Measurements from ENCODE around the gene ADORA2A. TPM values are rescaled to one million over a fixed set of nuclear protein-coding genes. Genes with fewer than 3 reads are reported as not detected.

ADORA2A gene
- total and polyA plus RNA-seq, 2 of the 8 experiments (the other 6 are each of a cell fraction or from before 2014, with no cell fraction given), result 7.1 to 20.3 TPM

DNA sequence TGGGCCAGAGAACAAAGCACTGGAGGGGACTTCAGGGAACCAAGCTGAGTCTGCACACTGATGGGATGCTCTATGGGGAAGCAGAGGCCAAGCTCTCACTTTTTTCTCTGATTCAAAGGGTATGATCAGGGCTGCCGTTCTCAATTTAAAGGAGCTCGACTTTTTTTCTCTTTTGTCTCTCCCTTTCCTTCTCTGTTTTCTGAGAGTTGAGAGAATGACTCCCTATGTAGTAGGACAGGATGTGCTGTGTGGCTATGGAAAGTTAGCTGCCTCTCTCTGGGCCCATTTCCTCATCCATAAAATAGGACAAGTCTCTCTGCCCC, 7.9 kb downstream of the ADORA2A start:
- no peak for DNase-seq (ENCODE audit: low read depth in 1 of 2, low spot score in 2 of 2)
- Histone ChIP-seq H3K4ac (replicated peaks; ENCODE audit: insufficient read length, low read depth, low read length) (no peak overlapping the region), H4K5ac (ENCODE audit: insufficient read length, low read depth, low read length) (no peak overlapping the region), H2BK15ac (ENCODE audit: low read length) (no peak overlapping the region), H2BK120ac (replicated peaks; ENCODE audit: low read depth, low read length) (no peak overlapping the region), H3K9me3 (ENCODE audit: insufficient read depth in 2 of 2, low read depth in 1 of 2, low read length in 1 of 2) (no peaks in the 10 kb centered on the region), H3K4me1 (replicated peaks in 1 of 4; ENCODE audit: control insufficient read depth in 3 of 4, insufficient read depth in 4 of 4, low read length in 3 of 4) (no peaks in the 10 kb centered on the region; a peak in 1 of 7 replicates), H4K8ac (ENCODE audit: extremely low read depth, insufficient read depth, low read length) (no peak overlapping the region), H3K79me2 (ENCODE audit: control insufficient read depth in 1 of 2, insufficient read depth in 2 of 2, low read length in 2 of 2) (no peaks in the 10 kb centered on the region), H3K4me3 (ENCODE audit: extremely low read depth in 1 of 4, insufficient read depth in 2 of 4, low read depth in 3 of 4, low read length in 4 of 4) (no peak overlapping the region), H4K91ac (replicated peaks; ENCODE audit: insufficient read length, low read length) (no peak overlapping the region), H4K20me1 (replicated peaks in 1 of 2; ENCODE audit: control insufficient read depth in 1 of 2, insufficient read depth in 2 of 2, low read length in 2 of 2) (no peaks in the 10 kb centered on the region), H3K27me3 (replicated peaks in 1 of 4; ENCODE audit: control insufficient read depth in 3 of 4, extremely low read depth in 1 of 4, insufficient read depth in 3 of 4, low read length in 3 of 4) (no peaks in the 10 kb centered on the region; a peak in 1 of 7 replicates), H3K56ac (replicated peaks; ENCODE audit: insufficient read length, low read depth, low read length) (no peak overlapping the region), H2AK5ac (ENCODE audit: low read depth, low read length) (no peak overlapping the region), H3K23ac (ENCODE audit: insufficient read length) (no peak overlapping the region), H3K23me2 (ENCODE audit: low read depth, low read length) (no peaks in the 10 kb centered on the region), H3K36me3 (ENCODE audit: control insufficient read depth in 2 of 4, insufficient read depth in 4 of 4, low read length in 3 of 4) (no peaks in the 10 kb centered on the region), H2BK12ac (ENCODE audit: low read depth, low read length) (no peak overlapping the region), H3K79me1 (ENCODE audit: low read depth, low read length) (no peaks in the 10 kb centered on the region), H3K14ac (ENCODE audit: insufficient read length) (no peak overlapping the region), H3K4me2 (ENCODE audit: insufficient read depth in 1 of 2, low read depth in 2 of 2, low read length in 2 of 2) (no peak overlapping the region), H3K18ac (ENCODE audit: extremely low read depth, low read length) (no peak overlapping the region), H2BK20ac (ENCODE audit: low read length) (no peak overlapping the region), H2BK5ac (ENCODE audit: low read depth, low read length) (no peak overlapping the region), H3K27ac (ENCODE audit: low read depth, low read length) (no peak overlapping the region), H2AFZ (ENCODE audit: low read length) (no peak overlapping the region), H3K9ac (replicated peaks in 1 of 4; ENCODE audit: extremely low read depth in 1 of 4, low read depth in 3 of 4, low read length in 3 of 4) (no peak overlapping the region)
- no peak for FAIRE-seq
- POLR2A ChIA-PET (ENCODE audit: partially characterized antibody), result interaction anchor here (0.6 to 1.1 kb wide), 2 partner anchors 21 to 83 kb away, joined by 3 read pairs; no protein-coding TSS in a partner anchor
- CTCF ChIA-PET (ENCODE audit: partially characterized antibody), result interaction anchor here (0.7 to 10.8 kb wide), 12 partner anchors 9 to 86 kb away, joined by 3 to 114 read pairs (median 6); no protein-coding TSS in a partner anchor
- WGBS, 2 experiments (ENCODE audit: extremely low coverage in 1 of 2, insufficient coverage in 1 of 2, insufficient read length in 1 of 2, insufficient replicate concordance in 2 of 2, low coverage in 1 of 2, low lambda C conversion rate in 2 of 2, missing lambda C conversion rate in 1 of 2), result 100% methylated on average over 2 of the region's 2 CpGs; no CpG with 5 or more reads in 1 of the 2 experiments
- TF ChIP-seq MAFK (IDR thresholded peaks at IDR 0.05; ENCODE audit: low read depth, low read length), result no peak
- no peak for TF ChIP-seq SIX5 (IDR thresholded peaks at IDR 0.05; ENCODE audit: low read depth, low read length)
- TF ChIP-seq CTBP2 (IDR thresholded peaks at IDR 0.05; ENCODE audit: borderline replicate concordance, insufficient read depth, insufficient read length, low read length), result no peak
- TF ChIP-seq, protein P1, sequence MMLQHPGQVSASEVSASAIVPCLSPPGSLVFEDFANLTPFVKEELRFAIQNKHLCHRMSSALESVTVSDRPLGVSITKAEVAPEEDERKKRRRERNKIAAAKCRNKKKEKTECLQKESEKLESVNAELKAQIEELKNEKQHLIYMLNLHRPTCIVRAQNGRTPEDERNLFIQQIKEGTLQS (IDR thresholded peaks at IDR 0.05; ENCODE audit: insufficient read depth, low read depth, low read length), result no peak
- no peak for TF ChIP-seq HDAC6 (IDR thresholded peaks at IDR 0.05; ENCODE audit: low read depth, low read length)
- TF ChIP-seq TAF1 (IDR thresholded peaks at IDR 0.05; ENCODE audit: low read depth, low read length), result no peak
- TF ChIP-seq KDM1A (IDR thresholded peaks at IDR 0.05; ENCODE audit: borderline replicate concordance, low read length), result no peak
- TF ChIP-seq, protein P2, sequence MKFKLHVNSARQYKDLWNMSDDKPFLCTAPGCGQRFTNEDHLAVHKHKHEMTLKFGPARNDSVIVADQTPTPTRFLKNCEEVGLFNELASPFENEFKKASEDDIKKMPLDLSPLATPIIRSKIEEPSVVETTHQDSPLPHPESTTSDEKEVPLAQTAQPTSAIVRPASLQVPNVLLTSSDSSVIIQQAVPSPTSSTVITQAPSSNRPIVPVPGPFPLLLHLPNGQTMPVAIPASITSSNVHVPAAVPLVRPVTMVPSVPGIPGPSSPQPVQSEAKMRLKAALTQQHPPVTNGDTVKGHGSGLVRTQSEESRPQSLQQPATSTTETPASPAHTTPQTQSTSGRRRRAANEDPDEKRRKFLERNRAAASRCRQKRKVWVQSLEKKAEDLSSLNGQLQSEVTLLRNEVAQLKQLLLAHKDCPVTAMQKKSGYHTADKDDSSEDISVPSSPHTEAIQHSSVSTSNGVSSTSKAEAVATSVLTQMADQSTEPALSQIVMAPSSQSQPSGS (IDR thresholded peaks at IDR 0.05; ENCODE audit: low read length), result no peak
